Ishikawa (cell line): ENCODE measurements around the gene PIH1D1.
A peak's percentile ranks its signal among the peaks of the same experiment; 100 is the strongest.

Experiments used
- CEBPB ChIP-seq: IDR thresholded peaks from 2 replicates; pipeline ENCODE4 v1.6.1; 2012
- CREB1 ChIP-seq: IDR thresholded peaks from 2 replicates; pipeline ENCODE4 v1.6.1; 2012; ENCODE audit warnings: low read depth
- EGR1 ChIP-seq: IDR thresholded peaks from 2 replicates; pipeline ENCODE4 v1.6.1; 2012
- EP300 ChIP-seq: IDR thresholded peaks from 2 replicates; pipeline ENCODE4 v1.6.1; 2012; ENCODE audit warnings: borderline replicate concordance
- FOXM1 ChIP-seq: IDR thresholded peaks from 2 replicates; pipeline ENCODE4 v1.6.1; 2012; ENCODE audit warnings: low read depth, borderline replicate concordance
- NFIC ChIP-seq: IDR thresholded peaks from 2 replicates; pipeline ENCODE4 v1.6.1; 2012
- RAD21 ChIP-seq: IDR thresholded peaks from 2 replicates; pipeline ENCODE4 v1.6.1; 2012; ENCODE audit warnings: low read depth
- TAF1 ChIP-seq: IDR thresholded peaks from 2 replicates; pipeline ENCODE4 v1.6.1; 2012; ENCODE audit warnings: low read depth, mild to moderate bottlenecking
- TCF12 ChIP-seq: IDR thresholded peaks from 2 replicates; pipeline ENCODE4 v1.6.1; 2012; ENCODE audit warnings: low read depth
- TEAD4 ChIP-seq: IDR thresholded peaks from 2 replicates; pipeline ENCODE4 v1.6.1; 2012
- YY1 ChIP-seq: IDR thresholded peaks from 2 replicates; pipeline ENCODE4 v1.6.1; 2012; ENCODE audit warnings: low read depth
- ZBTB7A ChIP-seq: IDR thresholded peaks from 2 replicates; pipeline ENCODE4 v1.6.1; 2012; ENCODE audit warnings: low read depth
- TF ChIP-seq, protein P1 (sequence below): IDR thresholded peaks from 2 replicates; pipeline ENCODE4 v1.6.1; 2012; ENCODE audit warnings: low read depth, mild to moderate bottlenecking
- TF ChIP-seq, protein P2 (sequence below): IDR thresholded peaks from 2 replicates; pipeline ENCODE4 v1.6.1; 2012
- TF ChIP-seq, protein P3 (sequence below): IDR thresholded peaks from 2 replicates; pipeline ENCODE4 v1.6.1; 2012

PIH1D1 gene

DNA sequence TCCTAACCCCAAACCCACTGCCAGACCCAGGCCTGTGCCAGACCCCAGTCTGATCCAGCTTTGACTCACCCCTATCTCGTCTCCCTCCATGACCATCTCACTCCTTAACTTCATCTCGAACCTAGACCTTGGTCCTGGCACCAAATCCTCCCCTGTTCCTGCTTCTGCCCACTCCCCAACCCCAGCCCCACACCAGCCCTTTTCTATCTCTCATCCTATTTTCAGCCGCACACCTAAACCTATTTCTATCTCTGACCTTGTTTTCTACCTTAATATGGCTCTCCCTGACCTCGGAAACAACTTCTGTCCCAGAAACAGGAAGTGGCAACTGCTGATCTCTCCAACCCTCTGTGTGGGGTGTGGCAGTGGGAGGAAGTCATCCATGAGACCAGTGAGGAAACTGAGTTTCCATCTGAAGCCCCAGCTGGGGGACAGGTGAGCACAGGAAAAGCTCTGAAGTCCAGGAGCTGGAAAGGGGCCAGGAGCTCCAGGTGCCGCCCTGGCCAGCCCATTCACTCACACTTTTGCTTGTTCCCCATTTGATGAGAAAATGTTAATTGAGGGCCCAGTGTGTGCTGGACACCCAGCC lies 42.1 kb downstream of the PIH1D1 start:
- TF ChIP-seq CEBPB (no peak), ZBTB7A (0 out of 2 replicates have a peak, but pooled peaks have one; percentile 11), TAF1 (no peak), CREB1 (no peak)
- TF ChIP-seq, protein P1, sequence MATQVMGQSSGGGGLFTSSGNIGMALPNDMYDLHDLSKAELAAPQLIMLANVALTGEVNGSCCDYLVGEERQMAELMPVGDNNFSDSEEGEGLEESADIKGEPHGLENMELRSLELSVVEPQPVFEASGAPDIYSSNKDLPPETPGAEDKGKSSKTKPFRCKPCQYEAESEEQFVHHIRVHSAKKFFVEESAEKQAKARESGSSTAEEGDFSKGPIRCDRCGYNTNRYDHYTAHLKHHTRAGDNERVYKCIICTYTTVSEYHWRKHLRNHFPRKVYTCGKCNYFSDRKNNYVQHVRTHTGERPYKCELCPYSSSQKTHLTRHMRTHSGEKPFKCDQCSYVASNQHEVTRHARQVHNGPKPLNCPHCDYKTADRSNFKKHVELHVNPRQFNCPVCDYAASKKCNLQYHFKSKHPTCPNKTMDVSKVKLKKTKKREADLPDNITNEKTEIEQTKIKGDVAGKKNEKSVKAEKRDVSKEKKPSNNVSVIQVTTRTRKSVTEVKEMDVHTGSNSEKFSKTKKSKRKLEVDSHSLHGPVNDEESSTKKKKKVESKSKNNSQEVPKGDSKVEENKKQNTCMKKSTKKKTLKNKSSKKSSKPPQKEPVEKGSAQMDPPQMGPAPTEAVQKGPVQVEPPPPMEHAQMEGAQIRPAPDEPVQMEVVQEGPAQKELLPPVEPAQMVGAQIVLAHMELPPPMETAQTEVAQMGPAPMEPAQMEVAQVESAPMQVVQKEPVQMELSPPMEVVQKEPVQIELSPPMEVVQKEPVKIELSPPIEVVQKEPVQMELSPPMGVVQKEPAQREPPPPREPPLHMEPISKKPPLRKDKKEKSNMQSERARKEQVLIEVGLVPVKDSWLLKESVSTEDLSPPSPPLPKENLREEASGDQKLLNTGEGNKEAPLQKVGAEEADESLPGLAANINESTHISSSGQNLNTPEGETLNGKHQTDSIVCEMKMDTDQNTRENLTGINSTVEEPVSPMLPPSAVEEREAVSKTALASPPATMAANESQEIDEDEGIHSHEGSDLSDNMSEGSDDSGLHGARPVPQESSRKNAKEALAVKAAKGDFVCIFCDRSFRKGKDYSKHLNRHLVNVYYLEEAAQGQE: no peak

- TF ChIP-seq FOXM1: no peak
- TF ChIP-seq TEAD4: 0 out of 2 replicates have a peak, but pooled peaks have one; percentile 5
- TF ChIP-seq, protein P2, sequence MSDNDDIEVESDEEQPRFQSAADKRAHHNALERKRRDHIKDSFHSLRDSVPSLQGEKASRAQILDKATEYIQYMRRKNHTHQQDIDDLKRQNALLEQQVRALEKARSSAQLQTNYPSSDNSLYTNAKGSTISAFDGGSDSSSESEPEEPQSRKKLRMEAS: peak; percentile 51
- 0 out of 2 replicates have a peak, but pooled peaks have one; percentile 46 for TF ChIP-seq TCF12
- TF ChIP-seq ZBTB7A: 0 out of 2 replicates have a peak, but pooled peaks have one; percentile 70
Observed at GRCh38 chr19:49408816-49409440, 42.7 kb downstream of the PIH1D1 start.

- TF ChIP-seq TEAD4: no peak
- TF ChIP-seq, protein P2: no peak
Observed at GRCh38 chr19:49407482-49408015, 44.1 kb downstream of the PIH1D1 start.

GRCh38 chr19:49407079-49407478 lies 44.5 kb downstream of the PIH1D1 start:
- TF ChIP-seq NFIC (no peak), RAD21 (no peak), EGR1 (no peak), EP300 (no peak), CREB1 (no peak), ZBTB7A (no peak), CEBPB (no peak), YY1 (no peak), FOXM1 (no peak), TEAD4 (no peak), TCF12 (no peak), TAF1 (no peak)
- TF ChIP-seq, protein P3, sequence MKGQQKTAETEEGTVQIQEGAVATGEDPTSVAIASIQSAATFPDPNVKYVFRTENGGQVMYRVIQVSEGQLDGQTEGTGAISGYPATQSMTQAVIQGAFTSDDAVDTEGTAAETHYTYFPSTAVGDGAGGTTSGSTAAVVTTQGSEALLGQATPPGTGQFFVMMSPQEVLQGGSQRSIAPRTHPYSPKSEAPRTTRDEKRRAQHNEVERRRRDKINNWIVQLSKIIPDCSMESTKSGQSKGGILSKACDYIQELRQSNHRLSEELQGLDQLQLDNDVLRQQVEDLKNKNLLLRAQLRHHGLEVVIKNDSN: no peak
- TF ChIP-seq, protein P2: no peak
- TF ChIP-seq, protein P1: no peak

GRCh38 chr19:49403404-49404187 lies 48.0 kb downstream of the PIH1D1 start:
- peak; percentile 96 for TF ChIP-seq TCF12
- TF ChIP-seq, protein P1: no peak
- TF ChIP-seq, protein P2: peak; percentile 59
- TF ChIP-seq CREB1: no peak
- peak; percentile 87 for TF ChIP-seq EP300
- TF ChIP-seq TEAD4: peak; percentile 58; the same call in 1 of the 2 replicates
- TF ChIP-seq TAF1: no peak
- peak; percentile 50; the same call in 1 of the 2 replicates for TF ChIP-seq FOXM1
- peak; percentile 13; the same call in 1 of the 2 replicates for TF ChIP-seq ZBTB7A
- TF ChIP-seq YY1: peak; percentile 39
- TF ChIP-seq RAD21: peak; percentile 16; the same call in 1 of the 2 replicates
- peak; percentile 63 for TF ChIP-seq NFIC
- TF ChIP-seq, protein P3: no peak
- no peak for TF ChIP-seq EGR1
- TF ChIP-seq CEBPB: no peak; the same call in 1 of the 2 replicates
